ENCODE data around the gene TSPAN6. TPM values are rescaled to one million over a fixed set of nuclear protein-coding genes. Genes with fewer than 3 reads are reported as not detected.

The TSPAN6 gene
- total and polyA plus RNA-seq, 9 of the 15 experiments (the other 6 are each of a cell fraction or from before 2014, with no cell fraction given): 0.04 to 0.68 (median 0.11) TPM; not detected in 6

DNA sequence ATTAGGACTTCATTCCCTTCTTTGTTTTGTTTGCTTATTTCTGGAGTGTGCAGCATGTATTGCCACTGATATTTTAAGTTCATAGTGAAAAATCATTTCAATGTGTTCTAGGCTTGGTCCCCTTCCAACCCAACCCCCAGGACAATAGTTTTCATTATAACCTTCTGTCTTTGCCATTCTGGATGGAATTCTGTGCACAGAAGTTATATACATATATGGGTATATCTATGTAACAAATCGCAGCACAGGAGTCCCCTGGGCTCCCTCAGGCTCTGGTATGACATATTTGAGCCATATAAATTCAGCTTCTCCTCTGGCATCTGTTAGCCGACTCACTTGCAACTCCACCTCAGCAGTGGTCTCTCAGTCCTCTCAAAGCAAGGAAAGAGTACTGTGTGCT lies 52.0 kb downstream of the TSPAN6 start, which contains the start of gene TNMD:
TSS of gene TNMD (plus strand) at position 326 of the 400 bp plus-strand sequence. CDS start 83 bp downstream, outside the sequence.
- POLR2A ChIA-PET: no interaction called here
- no peaks in the 10 kb centered on the region for H3K36me3 ChIP-seq (ENCODE audit: control insufficient read depth, insufficient read depth, low read length)
- no peaks in the 10 kb centered on the region for H3K4me1 ChIP-seq (replicated peaks in 1 of 2; ENCODE audit: control insufficient read depth in 2 of 2, insufficient read depth in 2 of 2, low read length in 2 of 2)
- no peak for DNase-seq (ENCODE audit: extremely low read depth in 1 of 4, low spot score in 3 of 4)
- H3K27me3 ChIP-seq (ENCODE audit: control insufficient read depth in 2 of 2, insufficient read depth in 2 of 2, low read length in 2 of 2): no peaks in the 10 kb centered on the region
- H3K9me1 ChIP-seq (ENCODE audit: control insufficient read depth, insufficient read depth, low read length): no peaks in the 10 kb centered on the region
- H3K79me2 ChIP-seq (ENCODE audit: control insufficient read depth, insufficient read depth, low read length): no peaks in the 10 kb centered on the region
- H4K20me1 ChIP-seq (replicated peaks; ENCODE audit: control insufficient read depth, insufficient read depth, low read length): no peaks in the 10 kb centered on the region
- no peak within 1 kb of the TSS for H3K9ac ChIP-seq (ENCODE audit: insufficient read depth in 1 of 2, low read depth in 2 of 2, low read length in 2 of 2)
- no peak for FAIRE-seq
- ATAC-seq: no peak
- no TSS peak for BruUV-seq (replicated peaks)
- in situ Hi-C loops (cut with MboI) (no loop called here), intact Hi-C loops (cut with micrococcal nuclease) (no loop called here)
- CTCF ChIA-PET (ENCODE audit: low intra/inter-chr PET ratio): no interaction called here
- TF ChIP-seq MTA3 (IDR thresholded peaks at IDR 0.05; ENCODE audit: borderline replicate concordance) (no peak), SIN3B (IDR thresholded peaks at IDR 0.05; ENCODE audit: low read depth) (no peak), NFIX (CRISPR knock-in tag; IDR thresholded peaks at IDR 0.05; ENCODE audit: low read depth) (no peak)
- TF ChIP-seq, protein P1, sequence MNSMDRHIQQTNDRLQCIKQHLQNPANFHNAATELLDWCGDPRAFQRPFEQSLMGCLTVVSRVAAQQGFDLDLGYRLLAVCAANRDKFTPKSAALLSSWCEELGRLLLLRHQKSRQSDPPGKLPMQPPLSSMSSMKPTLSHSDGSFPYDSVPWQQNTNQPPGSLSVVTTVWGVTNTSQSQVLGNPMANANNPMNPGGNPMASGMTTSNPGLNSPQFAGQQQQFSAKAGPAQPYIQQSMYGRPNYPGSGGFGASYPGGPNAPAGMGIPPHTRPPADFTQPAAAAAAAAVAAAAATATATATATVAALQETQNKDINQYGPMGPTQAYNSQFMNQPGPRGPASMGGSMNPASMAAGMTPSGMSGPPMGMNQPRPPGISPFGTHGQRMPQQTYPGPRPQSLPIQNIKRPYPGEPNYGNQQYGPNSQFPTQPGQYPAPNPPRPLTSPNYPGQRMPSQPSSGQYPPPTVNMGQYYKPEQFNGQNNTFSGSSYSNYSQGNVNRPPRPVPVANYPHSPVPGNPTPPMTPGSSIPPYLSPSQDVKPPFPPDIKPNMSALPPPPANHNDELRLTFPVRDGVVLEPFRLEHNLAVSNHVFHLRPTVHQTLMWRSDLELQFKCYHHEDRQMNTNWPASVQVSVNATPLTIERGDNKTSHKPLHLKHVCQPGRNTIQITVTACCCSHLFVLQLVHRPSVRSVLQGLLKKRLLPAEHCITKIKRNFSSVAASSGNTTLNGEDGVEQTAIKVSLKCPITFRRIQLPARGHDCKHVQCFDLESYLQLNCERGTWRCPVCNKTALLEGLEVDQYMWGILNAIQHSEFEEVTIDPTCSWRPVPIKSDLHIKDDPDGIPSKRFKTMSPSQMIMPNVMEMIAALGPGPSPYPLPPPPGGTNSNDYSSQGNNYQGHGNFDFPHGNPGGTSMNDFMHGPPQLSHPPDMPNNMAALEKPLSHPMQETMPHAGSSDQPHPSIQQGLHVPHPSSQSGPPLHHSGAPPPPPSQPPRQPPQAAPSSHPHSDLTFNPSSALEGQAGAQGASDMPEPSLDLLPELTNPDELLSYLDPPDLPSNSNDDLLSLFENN (IDR thresholded peaks at IDR 0.05; ENCODE audit: low read depth in 2 of 2, low read length in 2 of 2): no peak
- TF ChIP-seq, protein P2, sequence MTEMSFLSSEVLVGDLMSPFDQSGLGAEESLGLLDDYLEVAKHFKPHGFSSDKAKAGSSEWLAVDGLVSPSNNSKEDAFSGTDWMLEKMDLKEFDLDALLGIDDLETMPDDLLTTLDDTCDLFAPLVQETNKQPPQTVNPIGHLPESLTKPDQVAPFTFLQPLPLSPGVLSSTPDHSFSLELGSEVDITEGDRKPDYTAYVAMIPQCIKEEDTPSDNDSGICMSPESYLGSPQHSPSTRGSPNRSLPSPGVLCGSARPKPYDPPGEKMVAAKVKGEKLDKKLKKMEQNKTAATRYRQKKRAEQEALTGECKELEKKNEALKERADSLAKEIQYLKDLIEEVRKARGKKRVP (CRISPR knock-in tag; IDR thresholded peaks at IDR 0.05): no peak
- no peak within 1 kb of the TSS for H3K4me3 ChIP-seq
- H3K4me2 ChIP-seq (ENCODE audit: insufficient read depth, low read length): no peak within 1 kb of the TSS
- no peaks in the 10 kb centered on the region for H3K9me3 ChIP-seq (replicated peaks; ENCODE audit: control insufficient read depth, insufficient read depth, low read depth, low read length)
- WGBS (ENCODE audit: insufficient coverage, low coverage, missing lambda C conversion rate): 0% methylated on average over 2 of the region's 2 CpGs
- H3K27ac ChIP-seq (ENCODE audit: extremely low read depth, low read depth, low read length): no peak within 1 kb of the TSS
- H2AFZ ChIP-seq (ENCODE audit: low read depth, low read length): no peak within 1 kb of the TSS

Other genes starting within 250 kb of the TSPAN6 start
- not detected in 2 replicates for gene PCDH19, start 226.5 kb downstream of the TSPAN6 start, total RNA-seq (2014; rRNA removed)
- not detected in 2 replicates for gene PCDH19, start 226.5 kb downstream of the TSPAN6 start, total RNA-seq (2014; rRNA removed; fragmentation: Illumina TruSeq; extraction: Trizol)
- not detected in 2 replicates for gene PCDH19, start 226.5 kb downstream of the TSPAN6 start, total RNA-seq (2015; rRNA removed; fragmentation: Illumina TruSeq; extraction: Trizol)
- not detected in 2 replicates for gene PCDH19, start 226.5 kb downstream of the TSPAN6 start, total RNA-seq (2021)
- not detected in 2 replicates for gene PCDH19, start 226.5 kb downstream of the TSPAN6 start, polyA plus RNA-seq (2011; rRNA removed)
- not detected in 2 replicates for gene PCDH19, start 226.5 kb downstream of the TSPAN6 start, polyA plus RNA-seq (2014; fragmentation: Illumina TruSeq; extraction: Trizol)
- gene PCDH19, start 226.5 kb downstream of the TSPAN6 start, polyA plus RNA-seq (2014; fragmentation: Nextera tagmentation; extraction: Ambion mirVana): not detected
- gene PCDH19, start 226.5 kb downstream of the TSPAN6 start, polyA plus RNA-seq (2014; rRNA removed): not detected in 2 replicates
- not detected in 2 replicates for gene TNMD, start 51.9 kb downstream of the TSPAN6 start, total RNA-seq (2014; rRNA removed)
- not detected in 2 replicates for gene TNMD, start 51.9 kb downstream of the TSPAN6 start, total RNA-seq (2014; rRNA removed; fragmentation: Illumina TruSeq; extraction: Trizol)
- gene TNMD, start 51.9 kb downstream of the TSPAN6 start, total RNA-seq (2015; rRNA removed; fragmentation: Illumina TruSeq; extraction: Trizol): not detected in 2 replicates
- gene TNMD, start 51.9 kb downstream of the TSPAN6 start, total RNA-seq (2021): not detected in 2 replicates
- gene TNMD, start 51.9 kb downstream of the TSPAN6 start, polyA plus RNA-seq (2011; rRNA removed): not detected in 2 replicates
- gene TNMD, start 51.9 kb downstream of the TSPAN6 start, polyA plus RNA-seq (2014; fragmentation: Illumina TruSeq; extraction: Trizol): not detected in 2 replicates
- not detected for gene TNMD, start 51.9 kb downstream of the TSPAN6 start, polyA plus RNA-seq (2014; fragmentation: Nextera tagmentation; extraction: Ambion mirVana)
- gene TNMD, start 51.9 kb downstream of the TSPAN6 start, polyA plus RNA-seq (2014; rRNA removed): not detected in 2 replicates
- not detected in 2 replicates for gene SRPX2, start 7.4 kb upstream of the TSPAN6 start, total RNA-seq (2014; rRNA removed)
- gene SRPX2, start 7.4 kb upstream of the TSPAN6 start, total RNA-seq (2014; rRNA removed; fragmentation: Illumina TruSeq; extraction: Trizol): not detected in 2 replicates
- gene SRPX2, start 7.4 kb upstream of the TSPAN6 start, total RNA-seq (2015; rRNA removed; fragmentation: Illumina TruSeq; extraction: Trizol): not detected in 2 replicates
- 0.13 TPM in 1 of 2 replicates, not detected in the other for gene SRPX2, start 7.4 kb upstream of the TSPAN6 start, total RNA-seq (2021)
- gene SRPX2, start 7.4 kb upstream of the TSPAN6 start, polyA plus RNA-seq (2011; rRNA removed): 0.20 TPM in 1 of 2 replicates, not detected in the other
- not detected in 2 replicates for gene SRPX2, start 7.4 kb upstream of the TSPAN6 start, polyA plus RNA-seq (2014; fragmentation: Illumina TruSeq; extraction: Trizol)
- not detected for gene SRPX2, start 7.4 kb upstream of the TSPAN6 start, polyA plus RNA-seq (2014; fragmentation: Nextera tagmentation; extraction: Ambion mirVana)
- not detected in 2 replicates for gene SRPX2, start 7.4 kb upstream of the TSPAN6 start, polyA plus RNA-seq (2014; rRNA removed)
- 0.65 and 1.2 TPM in 2 replicates for gene SYTL4, start 95.3 kb upstream of the TSPAN6 start, total RNA-seq (2014; rRNA removed)
- gene SYTL4, start 95.3 kb upstream of the TSPAN6 start, total RNA-seq (2014; rRNA removed; fragmentation: Illumina TruSeq; extraction: Trizol): 1.5 and 1.6 TPM in 2 replicates
- gene SYTL4, start 95.3 kb upstream of the TSPAN6 start, total RNA-seq (2015; rRNA removed; fragmentation: Illumina TruSeq; extraction: Trizol): 0.65 and 2.1 TPM in 2 replicates
- gene SYTL4, start 95.3 kb upstream of the TSPAN6 start, total RNA-seq (2021): 0.87 and 1.9 TPM in 2 replicates
- 8.4 and 9.0 TPM in 2 replicates for gene SYTL4, start 95.3 kb upstream of the TSPAN6 start, polyA plus RNA-seq (2011; rRNA removed)
- gene SYTL4, start 95.3 kb upstream of the TSPAN6 start, polyA plus RNA-seq (2014; fragmentation: Illumina TruSeq; extraction: Trizol): 1.4 and 1.5 TPM in 2 replicates
- 1 to 10 TPM; 1.2 to 1.8 TPM for gene SYTL4, start 95.3 kb upstream of the TSPAN6 start, polyA plus RNA-seq (2014; fragmentation: Nextera tagmentation; extraction: Ambion mirVana)
- 0.72 and 0.88 TPM in 2 replicates for gene SYTL4, start 95.3 kb upstream of the TSPAN6 start, polyA plus RNA-seq (2014; rRNA removed)
- gene CSTF2, start 183.6 kb upstream of the TSPAN6 start, total RNA-seq (2014; rRNA removed): 50.1 and 50.8 TPM in 2 replicates
- gene CSTF2, start 183.6 kb upstream of the TSPAN6 start, total RNA-seq (2014; rRNA removed; fragmentation: Illumina TruSeq; extraction: Trizol): 33.8 and 35.2 TPM in 2 replicates
- 38.1 and 40.2 TPM in 2 replicates for gene CSTF2, start 183.6 kb upstream of the TSPAN6 start, total RNA-seq (2015; rRNA removed; fragmentation: Illumina TruSeq; extraction: Trizol)
- 43.0 and 46.4 TPM in 2 replicates for gene CSTF2, start 183.6 kb upstream of the TSPAN6 start, total RNA-seq (2021)
- gene CSTF2, start 183.6 kb upstream of the TSPAN6 start, polyA plus RNA-seq (2011; rRNA removed): 44.5 and 57.9 TPM in 2 replicates
- gene CSTF2, start 183.6 kb upstream of the TSPAN6 start, polyA plus RNA-seq (2014; fragmentation: Illumina TruSeq; extraction: Trizol): 50.6 and 54.5 TPM in 2 replicates
- 10 to 100 TPM; 11.6 to 12.0 TPM for gene CSTF2, start 183.6 kb upstream of the TSPAN6 start, polyA plus RNA-seq (2014; fragmentation: Nextera tagmentation; extraction: Ambion mirVana)
- 47.8 and 53.1 TPM in 2 replicates for gene CSTF2, start 183.6 kb upstream of the TSPAN6 start, polyA plus RNA-seq (2014; rRNA removed)
- gene NOX1, start 237.6 kb upstream of the TSPAN6 start, total RNA-seq (2014; rRNA removed): not detected in 2 replicates
- not detected in 2 replicates for gene NOX1, start 237.6 kb upstream of the TSPAN6 start, total RNA-seq (2014; rRNA removed; fragmentation: Illumina TruSeq; extraction: Trizol)
- not detected in 2 replicates for gene NOX1, start 237.6 kb upstream of the TSPAN6 start, total RNA-seq (2015; rRNA removed; fragmentation: Illumina TruSeq; extraction: Trizol)
- gene NOX1, start 237.6 kb upstream of the TSPAN6 start, total RNA-seq (2021): not detected in 2 replicates
- not detected in 2 replicates for gene NOX1, start 237.6 kb upstream of the TSPAN6 start, polyA plus RNA-seq (2011; rRNA removed)
- gene NOX1, start 237.6 kb upstream of the TSPAN6 start, polyA plus RNA-seq (2014; fragmentation: Illumina TruSeq; extraction: Trizol): not detected in 2 replicates
- under 1 TPM in 1 of 2 experiments, not detected in 1; 0.01 TPM for gene NOX1, start 237.6 kb upstream of the TSPAN6 start, polyA plus RNA-seq (2014; fragmentation: Nextera tagmentation; extraction: Ambion mirVana)
- gene NOX1, start 237.6 kb upstream of the TSPAN6 start, polyA plus RNA-seq (2014; rRNA removed): not detected in 2 replicates